NOMO-1 (cell line): ENCODE data around the gene REM2.
A peak's percentile ranks its signal among the peaks of the same experiment; 100 is the strongest.
"Not testable (repeated sequence)": the region's sequence is repeated elsewhere in the genome, so short reads cannot be mapped to it uniquely, and the experiment has no call there.

ENCODE experiments used
- DNase-seq, 2 experiments: peaks; one replicate each; lab custom pipeline; 2025; ENCODE audit not compliant: unreplicated experiment in 2 of 2; lab: John Stamatoyannopoulos, UW

Gene REM2

GRCh38 chr14:22848351-22849164, 34.5 kb upstream of the REM2 start:
- no peak for DNase-seq

DNA sequence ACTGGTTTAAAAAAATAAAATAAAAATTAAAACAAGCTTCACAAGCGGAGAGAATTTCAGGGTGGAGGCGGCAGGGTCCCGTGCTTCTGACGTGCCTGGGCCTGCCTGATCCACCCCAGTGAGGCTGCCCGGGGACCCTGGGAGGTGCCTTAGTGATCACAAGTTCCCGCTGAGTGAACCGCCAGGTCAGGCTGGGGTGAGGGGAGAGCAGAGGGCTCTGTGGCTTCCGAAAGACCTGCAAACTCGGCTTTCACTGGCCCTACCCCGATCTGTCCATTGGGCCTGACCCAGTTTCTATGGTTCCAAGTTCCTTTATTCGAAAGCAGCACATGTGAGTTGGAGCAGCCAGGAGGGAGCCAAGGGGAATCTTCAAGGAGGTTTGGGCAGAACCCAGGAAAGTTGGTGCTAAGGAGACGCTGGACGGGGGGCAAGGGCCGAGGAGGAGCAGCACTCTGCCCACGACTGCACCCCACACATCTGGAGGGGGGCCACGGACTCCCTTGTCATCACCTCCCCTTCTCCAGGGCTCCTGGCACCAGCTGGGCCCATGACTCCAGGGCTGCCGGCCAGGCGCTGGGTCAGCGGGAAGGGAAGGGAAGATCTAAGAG, 33.7 kb upstream of the REM2 start:
- DNase-seq = no peak

- DNase-seq = peak; percentile 51 to 60
Measured at GRCh38 chr14:22850944-22851764, 31.9 kb upstream of the REM2 start.

GRCh38 chr14:22852178-22852577, 30.8 kb upstream of the REM2 start:
- not testable (repeated sequence) for DNase-seq

DNA sequence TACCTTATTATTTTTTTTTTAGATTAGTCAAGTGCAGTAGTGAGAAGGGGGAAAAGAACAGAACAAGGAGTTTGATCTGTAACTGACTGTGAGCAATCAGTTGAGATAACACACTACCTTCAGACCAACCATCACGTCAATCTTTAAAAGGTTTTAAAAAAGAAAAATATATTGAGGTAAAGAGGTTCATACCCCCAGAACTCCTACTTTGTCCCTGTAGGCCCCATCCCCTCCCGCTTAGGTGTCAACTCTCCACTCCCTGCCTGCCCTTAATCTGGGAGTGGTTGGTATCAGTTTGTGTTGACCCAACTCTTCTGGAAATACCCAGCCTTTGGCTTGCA, 30.5 kb upstream of the REM2 start:
- no peak for DNase-seq

DNA sequence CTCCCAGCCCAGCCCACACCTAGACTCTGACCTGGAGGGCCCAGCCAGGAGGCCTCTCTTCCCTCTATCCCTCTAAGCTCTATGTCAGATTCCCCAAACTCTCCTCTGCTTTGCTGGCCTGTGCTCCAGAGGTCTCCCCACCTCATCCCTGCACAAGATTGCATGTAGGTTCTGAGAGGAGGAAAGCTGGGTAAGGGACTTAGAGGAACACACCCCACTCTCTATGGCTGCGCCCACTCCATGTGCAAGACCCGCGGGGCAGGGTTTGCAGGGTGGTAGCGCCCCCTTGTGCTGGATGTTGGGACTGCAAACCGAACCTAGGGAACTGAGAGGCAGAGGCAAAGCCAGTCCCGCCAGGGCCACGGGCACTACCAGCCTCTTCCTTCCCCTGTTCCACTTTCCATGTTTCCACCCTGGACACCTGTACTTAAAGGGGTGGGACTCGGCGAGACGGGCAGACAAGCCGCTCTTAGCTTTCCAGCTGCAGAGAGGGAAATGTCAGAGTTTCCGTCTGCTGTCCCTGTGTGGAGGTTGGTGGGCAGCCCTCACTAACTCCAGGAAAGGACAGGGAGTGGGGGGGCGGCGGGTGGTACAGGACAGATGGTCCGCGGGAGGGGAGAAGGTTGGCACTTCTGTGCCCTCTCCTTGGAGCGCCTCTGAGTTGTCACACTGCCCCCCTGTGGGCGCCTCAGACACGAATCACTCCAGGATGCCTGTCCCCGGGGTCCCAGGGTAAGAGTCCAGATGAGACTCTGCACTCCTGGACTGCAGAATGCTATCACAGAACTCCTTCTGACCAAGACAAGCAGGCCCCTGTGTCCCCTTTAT, 29.9 kb upstream of the REM2 start:
- peak; percentile 60 to 77 for DNase-seq

- DNase-seq = not testable (repeated sequence)
Measured at GRCh38 chr14:22854296-22854695, 28.7 kb upstream of the REM2 start.

- DNase-seq = no peak
Measured at GRCh38 chr14:22854963-22855724, 27.9 kb upstream of the REM2 start.

- no peak for DNase-seq
Measured at GRCh38 chr14:22856428-22856827, 26.6 kb upstream of the REM2 start.

GRCh38 chr14:22860377-22860776, 22.6 kb upstream of the REM2 start:
- DNase-seq = not testable (repeated sequence)

DNA sequence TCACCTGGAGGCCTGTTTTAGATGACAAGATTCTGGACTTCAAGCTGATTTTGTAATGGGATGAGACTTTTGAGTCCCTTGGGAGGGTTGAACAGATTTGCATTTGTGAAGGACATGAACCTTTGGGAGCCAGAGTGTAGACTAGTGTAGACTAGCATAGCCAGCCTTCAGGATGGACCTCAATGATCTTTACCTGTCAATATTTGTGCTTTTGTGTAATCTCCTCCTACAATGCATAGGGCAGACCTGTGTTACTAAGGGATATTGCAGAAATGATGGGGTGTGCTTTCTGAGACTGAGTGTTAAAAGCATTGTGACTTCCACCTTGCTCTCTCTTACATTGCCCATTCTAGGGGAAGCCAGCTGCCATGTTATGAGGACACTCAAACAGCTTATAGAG, 21.4 kb upstream of the REM2 start:
- DNase-seq = no peak

- no peak for DNase-seq
Measured at GRCh38 chr14:22864979-22865378, 18.0 kb upstream of the REM2 start.

DNA sequence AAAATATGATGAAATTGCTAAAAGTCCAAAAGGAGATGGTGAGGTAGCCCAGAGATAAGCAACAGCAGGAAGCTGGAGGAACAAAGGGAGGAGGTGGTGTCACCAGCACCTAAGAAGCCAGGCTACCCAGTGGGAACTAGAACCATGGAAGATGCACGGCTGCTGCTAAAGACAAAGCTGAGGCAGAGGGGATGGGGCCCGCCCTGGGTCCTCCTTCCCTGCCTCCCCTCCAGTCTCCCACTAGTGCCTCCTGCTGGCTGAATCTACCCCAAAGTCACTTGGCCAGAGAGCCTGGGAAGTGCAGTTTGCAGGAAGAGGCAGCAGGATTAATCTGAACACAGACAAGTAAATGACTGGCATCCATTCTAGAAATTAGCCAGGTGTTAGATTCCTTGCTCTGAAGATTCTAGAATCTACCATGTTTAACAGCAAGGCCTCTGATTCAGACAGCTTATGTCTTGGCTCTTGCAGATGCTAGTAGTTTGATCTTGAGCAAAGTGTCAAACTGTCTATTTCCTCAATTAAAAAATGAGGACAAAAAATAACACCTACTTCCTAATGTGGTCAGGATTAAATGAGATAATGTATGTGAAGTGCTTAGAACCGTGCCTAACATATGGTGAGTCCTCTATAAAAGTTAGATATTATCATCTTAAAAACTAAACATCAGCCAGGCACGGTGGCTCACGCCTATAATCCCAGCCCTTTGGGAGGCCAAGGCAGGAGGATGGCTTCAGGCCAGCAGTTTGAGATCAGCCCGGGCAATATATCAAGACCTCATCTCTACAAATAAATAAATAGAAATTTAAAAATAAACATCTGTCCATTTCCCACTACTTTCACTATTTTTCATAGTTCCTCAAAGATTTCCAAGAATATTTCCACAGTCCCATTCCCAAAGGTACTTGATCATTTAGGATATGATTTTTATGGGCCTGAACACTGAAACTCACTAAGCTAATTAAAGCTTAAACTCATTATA, 17.3 kb upstream of the REM2 start:
- DNase-seq = no peak

DNA sequence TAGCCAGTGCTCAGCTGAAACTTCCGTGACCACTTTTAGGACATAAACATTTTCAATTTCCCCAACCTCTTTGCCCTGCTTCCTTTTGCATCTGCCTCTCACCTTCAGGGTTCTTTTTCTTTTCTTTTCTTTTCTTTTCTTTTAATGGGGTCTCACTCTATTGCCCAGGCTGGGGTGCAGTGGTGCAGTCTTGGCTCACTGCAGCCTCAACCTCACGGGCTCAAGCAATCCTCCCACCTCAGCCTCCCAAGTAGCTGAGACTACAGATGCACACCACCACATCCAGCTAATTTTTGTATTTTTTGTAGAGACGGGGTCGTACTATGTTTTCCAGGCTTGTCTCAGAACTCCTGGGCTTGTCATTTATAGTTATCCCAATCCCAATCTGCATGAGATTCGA, 16.1 kb upstream of the REM2 start:
- no peak for DNase-seq

- DNase-seq = peak; percentile 49 to 83
Measured at GRCh38 chr14:22870811-22871223, 12.2 kb upstream of the REM2 start.

DNA sequence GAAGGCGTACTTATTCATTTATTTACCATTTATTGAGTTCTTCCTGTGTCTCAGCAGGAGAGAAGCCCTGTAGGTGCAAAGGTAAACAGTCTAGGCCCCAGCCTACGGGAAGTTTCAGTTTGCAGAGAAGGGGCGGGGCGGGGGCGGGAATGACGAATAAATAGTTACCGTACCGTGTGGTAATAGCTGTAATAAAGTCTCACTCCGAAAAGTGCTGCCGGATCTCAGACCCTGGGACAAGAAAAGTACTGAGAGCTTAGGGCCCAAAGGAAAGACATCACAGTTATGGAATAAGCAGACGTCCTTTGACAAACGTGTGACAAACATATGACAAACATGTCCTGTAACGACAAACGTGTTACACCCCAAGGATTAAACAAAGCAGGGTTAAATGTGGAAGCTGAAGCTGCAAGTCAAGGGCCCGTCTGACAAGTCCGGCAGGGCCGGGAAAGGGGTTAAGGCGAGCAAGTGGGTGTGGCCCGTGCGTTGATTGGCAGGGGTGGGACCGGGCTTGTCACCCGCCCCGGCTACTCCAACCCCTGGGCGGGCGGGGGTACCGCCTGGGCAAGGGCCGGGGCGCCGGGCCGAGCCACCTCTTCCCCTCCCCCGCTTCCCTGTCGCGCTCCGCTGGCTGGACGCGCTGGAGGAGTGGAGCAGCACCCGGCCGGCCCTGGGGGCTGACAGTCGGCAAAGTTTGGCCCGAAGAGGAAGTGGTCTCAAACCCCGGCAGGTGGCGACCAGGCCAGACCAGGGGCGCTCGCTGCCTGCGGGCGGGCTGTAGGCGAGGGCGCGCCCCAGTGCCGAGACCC, 11.6 kb upstream of the REM2 start, which contains the start of gene LRP10:
Gene LRP10, plus strand, starts transcription at position 517 of the 809 bp plus-strand sequence. CDS start 564 bp downstream, outside the sequence.
- peak; percentile 81 to 87 for DNase-seq

GRCh38 chr14:22872033-22872832, 10.8 kb upstream of the REM2 start:
- peak; percentile 46 to 52 for DNase-seq
